NCI-H1048 (cell line): Measurements from ENCODE around the gene PRDM2.

ENCODE experiments used
- DNase-seq: peaks from one replicate; lab custom pipeline; 2025; lab: John Stamatoyannopoulos, UW

PRDM2 gene

GRCh38 chr1:13763991-13764390 lies 64.0 kb downstream of the PRDM2 start:
- DNase-seq = no peak

GRCh38 chr1:13764588-13765332 lies 64.8 kb downstream of the PRDM2 start:
- no peak for DNase-seq

- no peak for DNase-seq
Observed at GRCh38 chr1:13766592-13767564, 66.9 kb downstream of the PRDM2 start.

GRCh38 chr1:13769212-13769611 lies 69.2 kb downstream of the PRDM2 start:
- no peak for DNase-seq

GRCh38 chr1:13769830-13770229 lies 69.8 kb downstream of the PRDM2 start:
- no peak for DNase-seq

- DNase-seq = no peak
Observed at GRCh38 chr1:13770743-13771142, 70.8 kb downstream of the PRDM2 start.

GRCh38 chr1:13771745-13772144 lies 71.8 kb downstream of the PRDM2 start:
- no peak for DNase-seq

GRCh38 chr1:13772271-13772670 lies 72.3 kb downstream of the PRDM2 start:
- DNase-seq = no peak

GRCh38 chr1:13774121-13774520 lies 74.1 kb downstream of the PRDM2 start:
- DNase-seq = no peak

- DNase-seq = no peak
Observed at GRCh38 chr1:13775459-13775858, 75.5 kb downstream of the PRDM2 start.

- no peak for DNase-seq
Observed at GRCh38 chr1:13775916-13776315, 75.9 kb downstream of the PRDM2 start.

GRCh38 chr1:13778431-13778830 lies 78.4 kb downstream of the PRDM2 start:
- no peak for DNase-seq

GRCh38 chr1:13779930-13780329 lies 79.9 kb downstream of the PRDM2 start:
- no peak for DNase-seq

- no peak for DNase-seq
Observed at GRCh38 chr1:13780780-13781179, 80.8 kb downstream of the PRDM2 start.

GRCh38 chr1:13781228-13781627 lies 81.2 kb downstream of the PRDM2 start:
- DNase-seq = no peak

- DNase-seq = no peak
Observed at GRCh38 chr1:13781907-13782633, 82.1 kb downstream of the PRDM2 start.

GRCh38 chr1:13782634-13783360 lies 82.8 kb downstream of the PRDM2 start:
- DNase-seq = no peak

GRCh38 chr1:13783551-13783950 lies 83.6 kb downstream of the PRDM2 start:
- no peak for DNase-seq

GRCh38 chr1:13784971-13785370 lies 85.0 kb downstream of the PRDM2 start:
- DNase-seq = no peak

GRCh38 chr1:13786541-13786940 lies 86.6 kb downstream of the PRDM2 start:
- DNase-seq = no peak

- no peak for DNase-seq
Observed at GRCh38 chr1:13788795-13789194, 88.8 kb downstream of the PRDM2 start.
